ENCODE results near the gene KCNB1. TPM values are rescaled to one million over a fixed set of nuclear protein-coding genes. Genes with fewer than 3 reads are reported as not detected.

KCNB1 gene
- total RNA-seq, 1 donor from 2014 or later: under 0.01 TPM

DNA sequence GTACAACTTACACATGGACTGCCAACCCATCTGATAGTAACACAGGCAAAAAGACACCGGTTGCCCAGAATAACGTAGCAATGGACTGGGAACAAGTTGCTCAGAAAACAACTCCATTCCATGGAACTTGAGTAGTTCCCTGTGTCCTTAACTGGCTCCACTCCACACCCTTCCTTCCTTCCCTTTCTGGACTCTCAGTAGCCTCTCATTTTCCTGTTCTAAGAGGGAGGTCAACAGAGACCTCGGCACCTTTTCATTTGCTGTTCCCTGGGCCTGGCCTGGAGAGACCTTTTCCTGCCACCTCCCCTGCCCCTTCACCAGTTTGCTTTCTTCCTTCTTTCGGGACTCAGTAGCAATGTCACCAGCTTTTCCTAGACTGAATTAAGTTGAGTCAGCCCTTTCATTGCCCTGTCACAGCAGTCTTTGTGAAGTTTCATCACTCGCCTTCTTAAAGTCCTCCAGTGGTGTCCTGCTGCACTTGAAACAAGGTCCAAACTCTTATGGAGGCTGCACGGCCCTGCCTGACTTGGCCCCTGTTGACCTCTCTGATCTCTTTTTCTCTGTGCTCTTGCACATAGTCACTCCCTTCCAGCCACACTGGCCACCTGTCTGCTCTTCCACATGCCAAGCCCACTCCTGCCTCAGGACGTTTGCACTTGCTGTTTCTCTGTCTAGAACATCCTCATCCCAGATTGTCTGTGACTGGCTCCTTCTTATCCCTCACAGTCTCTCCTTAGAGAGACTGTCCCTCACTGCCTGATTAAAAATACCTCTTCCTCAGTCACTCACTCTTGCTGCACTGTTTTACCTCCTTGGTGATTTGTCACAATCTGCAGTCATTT, 90.8 kb downstream of the KCNB1 start:
- peak in 1 of 2 donors; percentile 13 for DNase-seq (ENCODE audit: low read depth in 2 of 2)

DNA sequence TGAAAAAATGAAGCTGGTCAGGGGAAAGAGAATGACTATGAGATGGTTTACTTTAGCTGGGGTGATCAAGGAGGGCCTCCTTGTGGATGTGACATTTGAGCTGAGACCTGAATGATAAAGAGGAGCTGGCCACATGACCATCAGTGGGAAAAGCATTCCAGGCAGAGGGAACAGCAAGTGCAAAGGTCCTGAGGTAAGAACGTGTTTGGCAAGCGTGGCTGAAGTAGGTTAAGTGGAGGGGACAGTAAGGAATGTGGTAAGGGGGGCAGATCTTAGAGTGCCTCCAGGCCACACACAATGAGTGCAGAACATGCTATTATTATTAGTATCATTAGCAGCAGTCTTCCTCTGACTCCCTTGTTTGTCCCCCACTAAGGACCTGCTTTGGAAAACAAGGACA, 92.6 kb downstream of the KCNB1 start:
- DNase-seq (ENCODE audit: low read depth in 2 of 2): no peak

DNA sequence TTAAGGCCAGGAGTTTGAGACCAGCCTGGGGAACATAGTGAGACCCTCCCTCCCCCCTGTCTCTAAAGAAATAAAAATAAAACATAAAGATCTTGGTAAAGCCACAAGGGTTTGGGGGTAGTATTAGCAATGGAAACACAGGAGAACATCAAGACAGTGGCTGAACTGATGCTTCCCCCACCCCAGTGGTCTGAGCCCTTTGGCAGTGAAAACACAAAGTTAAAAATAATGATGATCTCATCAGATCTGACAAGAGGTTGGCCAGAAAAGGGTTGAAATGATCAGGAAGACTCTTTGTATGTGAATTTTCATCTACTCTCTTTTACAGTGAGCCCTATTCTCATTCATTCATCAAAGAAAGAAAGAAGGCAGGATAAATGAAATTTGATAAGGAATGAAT, 93.7 kb downstream of the KCNB1 start:
- DNase-seq (ENCODE audit: low read depth in 2 of 2): no peak

DNA sequence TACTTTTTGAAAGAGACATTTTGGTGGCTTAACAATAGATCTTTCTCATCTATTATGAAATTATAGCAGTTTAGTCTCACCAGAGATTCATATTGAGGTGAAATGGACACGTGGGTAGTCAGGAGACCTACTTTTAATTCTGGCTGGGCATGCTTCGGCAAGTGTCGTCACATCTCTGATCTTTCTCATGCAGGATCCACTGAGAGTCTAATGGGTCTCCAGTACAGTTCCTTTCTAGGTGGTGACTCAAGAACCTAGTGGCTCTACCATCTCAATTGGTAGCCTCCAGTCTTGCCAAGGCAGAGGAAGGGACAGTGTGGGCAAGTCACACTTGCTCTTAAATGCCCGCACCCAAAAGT, 94.9 kb downstream of the KCNB1 start:
- DNase-seq (ENCODE audit: low read depth in 2 of 2): no peak

DNA sequence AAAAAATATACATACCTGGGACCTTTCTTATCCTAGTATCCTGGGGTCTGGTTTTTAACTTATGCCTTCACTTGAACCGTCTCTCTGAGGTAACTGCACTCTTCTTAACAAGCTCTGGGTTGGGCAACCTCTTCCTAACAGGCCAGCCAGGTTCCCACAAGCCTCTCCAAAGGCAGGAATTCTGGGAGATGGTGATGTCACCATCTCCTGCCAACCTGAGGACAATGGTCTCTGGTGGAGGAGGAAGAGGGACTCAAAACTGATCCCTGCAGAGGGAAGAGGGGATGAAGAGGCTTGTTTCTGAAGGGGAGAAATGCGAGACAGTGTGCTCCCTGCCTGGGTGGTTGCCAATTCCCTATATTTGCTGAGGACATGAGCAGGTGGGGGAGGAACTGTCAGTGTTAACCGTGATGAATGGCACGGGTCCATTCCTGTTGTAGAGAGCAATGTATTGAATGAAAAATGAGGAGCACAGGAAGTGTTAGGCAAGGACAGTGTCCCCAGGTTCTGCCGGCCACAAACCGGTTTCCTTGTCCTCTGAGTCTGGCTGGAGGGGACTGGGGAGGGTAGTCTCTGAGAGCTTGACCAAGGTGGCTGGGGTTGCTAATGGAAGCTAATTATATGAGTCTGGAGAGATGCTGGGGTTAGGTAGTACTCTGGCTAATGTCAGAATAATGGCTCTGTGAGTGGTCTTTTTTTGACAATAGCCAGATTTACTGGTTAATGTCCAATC, 95.5 kb downstream of the KCNB1 start:
- no peak for DNase-seq (ENCODE audit: low read depth in 2 of 2)

DNA sequence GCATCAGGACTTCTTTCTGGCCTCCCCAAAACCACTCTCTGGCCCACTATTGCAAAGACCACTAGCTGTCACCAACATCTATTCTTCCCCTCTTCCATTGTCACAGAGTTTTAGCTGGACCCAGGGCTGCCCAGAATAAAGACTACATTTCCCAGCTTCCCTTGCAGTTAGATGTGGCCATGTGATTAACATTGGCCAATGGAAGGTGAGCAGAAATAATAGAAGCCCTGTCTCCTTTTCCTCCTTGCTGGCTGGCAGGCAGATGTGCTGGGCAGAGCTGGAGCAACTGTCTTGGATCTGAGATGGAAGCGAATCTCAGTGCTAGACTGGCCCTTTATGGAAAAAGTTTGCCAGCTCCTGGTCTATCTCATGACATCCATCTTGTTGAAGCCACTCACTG, 97.0 kb downstream of the KCNB1 start:
- DNase-seq (ENCODE audit: low read depth in 2 of 2): peak; percentile 37 to 47

DNA sequence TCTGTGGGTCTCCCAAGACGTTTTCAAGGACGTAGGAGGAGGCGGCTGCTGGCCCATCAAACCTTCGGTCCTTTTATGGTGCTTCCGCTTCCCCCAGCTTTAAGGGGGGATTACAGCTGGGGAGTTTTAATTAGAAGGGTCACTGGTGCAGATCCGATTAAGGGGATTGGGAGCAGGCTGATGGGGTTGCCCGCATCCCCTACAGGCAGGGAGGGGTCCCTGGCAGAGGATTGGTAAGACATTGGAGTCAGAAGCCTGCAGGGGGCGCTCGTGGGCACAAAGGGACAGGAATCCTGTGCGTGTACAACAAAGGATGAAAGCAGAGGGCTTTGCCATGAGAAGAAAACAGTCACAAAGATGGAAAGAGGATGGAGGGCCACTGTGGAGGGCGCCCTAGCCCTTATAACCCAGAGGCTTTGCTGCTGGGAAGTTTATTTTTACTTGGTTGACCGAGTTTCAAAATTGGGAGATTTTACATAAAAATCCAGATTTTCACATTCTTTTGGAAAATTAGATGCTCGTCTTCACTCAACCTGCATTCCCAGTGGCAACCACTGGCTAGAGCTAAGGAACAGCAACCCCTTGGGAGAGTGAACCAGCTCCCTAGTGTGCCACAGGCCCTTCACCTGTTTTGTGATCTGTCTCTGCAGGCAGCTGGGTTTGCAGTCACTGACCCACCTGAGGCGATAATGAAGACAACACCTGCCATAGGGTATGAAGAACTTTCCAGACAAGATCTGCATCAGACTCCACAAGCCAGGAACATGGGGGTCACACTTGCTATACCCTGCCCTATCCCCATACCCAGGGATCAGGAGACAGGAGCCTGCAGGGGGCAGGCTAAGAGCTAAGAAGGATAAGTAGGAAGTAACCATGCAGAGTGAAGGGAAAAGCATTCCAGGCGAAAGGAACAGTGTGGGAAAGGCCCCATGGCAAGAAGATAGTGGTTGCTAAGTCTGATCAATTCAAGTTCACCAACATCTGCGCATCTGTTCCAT, 97.7 kb downstream of the KCNB1 start:
- DNase-seq (ENCODE audit: low read depth in 2 of 2): peak; percentile 61 to 75

DNA sequence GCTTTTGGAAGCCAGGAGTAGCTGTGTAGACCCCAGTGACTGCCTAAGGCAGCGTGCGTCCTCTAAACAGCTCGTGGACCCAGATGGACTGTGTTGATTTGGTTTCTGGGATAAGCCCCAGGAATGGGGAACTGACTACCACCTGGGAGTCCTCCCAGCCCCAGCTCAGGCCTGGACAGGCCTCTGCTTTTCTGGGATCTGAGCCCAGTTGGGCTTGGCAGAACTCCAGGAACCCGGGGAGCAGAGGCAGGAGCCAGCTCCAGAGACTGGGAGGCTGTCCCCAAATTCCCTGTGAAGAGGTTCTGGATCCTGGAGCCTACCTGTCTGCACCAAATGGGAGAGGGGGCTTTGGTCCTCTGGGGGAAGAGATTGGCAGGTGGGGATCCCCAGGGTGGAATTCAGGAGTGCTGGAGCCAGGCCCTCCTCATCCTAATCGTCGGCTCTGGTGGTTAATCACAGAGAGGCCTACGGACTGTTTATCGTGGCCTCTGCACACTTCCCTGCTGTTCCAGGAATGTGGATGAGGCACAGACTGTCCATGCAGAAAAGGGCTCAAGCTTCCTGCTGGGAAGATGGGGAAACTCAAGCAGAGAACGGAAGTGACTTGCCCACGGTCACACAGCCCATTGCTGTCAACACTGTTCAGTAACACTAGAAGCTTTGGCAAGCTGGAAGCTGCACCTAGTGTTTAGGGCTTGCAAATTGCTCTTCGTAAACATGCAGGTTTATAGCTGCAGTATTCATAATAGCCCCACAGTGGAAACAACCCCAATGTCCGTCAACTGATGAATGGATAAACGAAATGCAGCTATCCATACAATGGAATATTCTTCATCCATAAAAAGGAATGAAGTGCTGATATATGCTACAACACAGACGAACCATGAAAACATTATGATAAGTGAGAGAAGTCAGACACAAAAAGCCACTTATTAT, 100.6 kb downstream of the KCNB1 start:
- peak in 1 of 2 donors; percentile 58 for DNase-seq (ENCODE audit: low read depth in 2 of 2)

DNA sequence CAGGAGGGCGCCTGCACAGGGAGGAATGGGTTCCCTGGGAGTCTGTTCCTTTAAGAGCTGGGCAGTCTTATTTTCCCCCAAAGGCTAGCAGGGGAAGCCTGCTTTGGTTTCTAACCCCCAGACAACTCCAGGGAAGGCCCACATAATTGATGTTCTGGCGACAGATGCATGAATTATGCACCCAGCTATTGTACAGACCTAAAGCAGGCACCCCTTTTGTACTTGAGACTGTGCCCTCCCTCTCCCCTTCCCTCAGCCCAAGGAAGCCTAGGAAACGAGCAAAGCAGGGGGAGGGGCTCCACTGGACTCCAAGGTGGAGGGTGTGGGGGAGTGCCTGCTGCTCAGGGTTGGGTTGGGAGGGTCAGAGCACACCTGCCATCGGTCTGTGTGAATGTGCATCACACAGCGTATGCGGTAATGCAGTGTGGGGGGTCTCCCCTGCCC, 102.1 kb downstream of the KCNB1 start:
- DNase-seq (ENCODE audit: low read depth in 2 of 2): no peak

DNA sequence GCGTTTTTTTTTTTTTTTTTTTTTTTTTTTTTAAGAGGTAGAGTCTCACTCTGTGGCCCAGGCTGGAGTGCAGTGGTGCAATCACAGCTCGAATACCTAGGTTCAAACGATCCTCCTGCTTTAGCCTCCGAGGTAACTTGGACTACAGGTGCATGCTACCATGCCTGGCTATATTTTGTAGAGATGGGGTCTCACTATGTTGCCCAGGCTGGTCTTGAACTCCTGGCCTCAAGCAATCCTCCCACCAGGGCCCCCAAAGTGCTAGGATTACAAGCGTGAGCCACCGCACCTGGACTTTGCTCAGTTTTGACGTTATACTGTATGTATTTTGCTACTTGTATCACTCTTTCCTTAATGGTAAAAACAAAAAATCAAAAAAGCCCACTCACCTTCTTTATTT, 103.1 kb downstream of the KCNB1 start:
- no peak for DNase-seq (ENCODE audit: low read depth in 2 of 2)

DNA sequence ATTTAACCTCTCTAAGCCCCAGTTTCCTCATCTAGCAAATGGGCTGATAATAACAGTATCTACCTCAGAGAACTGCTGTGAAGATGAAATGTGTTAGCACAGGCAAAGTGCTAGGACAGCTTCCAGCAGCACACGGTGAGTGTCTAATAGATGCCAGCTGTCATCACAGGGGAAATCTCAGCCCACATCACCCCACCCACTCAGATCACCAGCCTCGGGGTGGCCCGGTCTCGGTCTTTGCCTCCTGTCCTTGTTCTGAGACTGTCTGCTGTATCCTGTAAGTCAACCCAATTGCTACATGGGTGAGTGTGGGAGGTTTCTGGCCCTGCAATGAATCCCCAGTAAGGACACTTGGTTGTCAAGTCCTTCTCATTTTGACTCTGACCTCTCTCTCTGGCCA, 105.1 kb downstream of the KCNB1 start:
- no peak for DNase-seq (ENCODE audit: low read depth in 2 of 2)

DNA sequence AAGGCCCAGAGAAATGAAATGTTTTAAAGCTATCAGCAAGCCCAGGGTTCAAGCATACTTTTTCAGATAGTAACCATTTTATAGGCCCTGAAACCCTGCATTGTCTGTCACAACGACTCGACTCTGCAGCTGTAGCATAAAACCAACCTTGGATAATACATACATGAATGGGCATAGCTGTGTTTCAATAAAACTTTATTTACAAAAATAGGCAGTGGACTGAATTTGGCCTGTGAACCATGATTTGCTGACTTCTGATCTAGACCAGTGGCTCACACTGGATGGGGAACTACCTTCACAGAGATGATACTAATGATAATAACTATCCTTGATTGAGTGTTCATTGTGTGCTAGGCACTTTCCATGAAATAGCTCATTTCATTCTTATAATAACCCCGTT, 107.3 kb downstream of the KCNB1 start:
- no peak for DNase-seq (ENCODE audit: low read depth in 2 of 2)

DNA sequence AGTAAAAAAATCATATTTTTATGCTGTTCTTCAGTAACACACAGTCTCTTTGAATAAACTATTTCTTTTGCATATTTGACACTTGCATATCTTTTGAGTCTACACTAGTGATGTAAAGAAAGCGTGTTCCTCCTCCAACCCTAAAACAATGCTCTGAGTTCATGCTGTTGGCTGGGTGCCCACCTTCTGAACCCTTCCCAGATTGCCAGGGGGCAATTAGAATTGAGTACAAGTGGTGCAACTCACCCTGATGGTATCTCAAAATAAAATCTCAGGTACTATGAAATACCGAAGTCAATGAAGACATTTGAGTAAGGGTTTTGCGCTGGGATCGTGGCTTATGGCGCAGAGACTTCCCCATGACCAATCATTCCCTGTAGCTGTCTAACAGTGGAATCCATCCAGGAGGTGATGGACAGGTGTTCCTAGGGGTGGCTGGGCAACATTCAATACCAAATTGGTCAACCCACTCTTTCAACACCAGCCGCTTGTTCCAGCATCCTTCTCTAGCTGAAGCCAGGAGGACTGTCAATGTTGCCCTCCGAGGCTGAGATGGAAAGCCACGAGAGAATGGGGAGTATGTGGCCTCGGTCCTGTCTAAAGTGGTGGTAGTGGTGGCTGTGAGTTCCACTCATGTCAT, 110.3 kb downstream of the KCNB1 start:
- DNase-seq (ENCODE audit: low read depth in 2 of 2): no peak

DNA sequence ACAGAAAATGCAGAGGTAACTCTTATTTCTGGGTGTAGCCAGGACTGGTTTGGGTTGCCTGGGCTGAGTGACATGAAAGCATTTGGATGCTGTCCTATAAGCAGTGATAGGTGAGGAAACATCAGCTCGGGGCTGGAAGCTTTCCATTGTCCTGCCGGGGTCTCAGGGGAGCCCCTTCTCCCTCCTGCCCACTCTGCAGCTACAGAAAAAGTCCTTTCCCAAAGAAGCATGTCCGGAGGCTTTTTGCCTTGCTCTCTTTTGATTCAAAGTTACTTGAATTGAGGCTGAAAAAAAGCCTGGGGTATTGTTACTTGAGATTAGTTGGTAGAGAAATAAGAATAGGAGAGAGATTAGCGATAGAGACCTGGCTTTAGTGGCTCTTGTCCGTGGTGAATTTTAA, 113.9 kb downstream of the KCNB1 start:
- no peak for DNase-seq (ENCODE audit: low read depth in 2 of 2)

DNA sequence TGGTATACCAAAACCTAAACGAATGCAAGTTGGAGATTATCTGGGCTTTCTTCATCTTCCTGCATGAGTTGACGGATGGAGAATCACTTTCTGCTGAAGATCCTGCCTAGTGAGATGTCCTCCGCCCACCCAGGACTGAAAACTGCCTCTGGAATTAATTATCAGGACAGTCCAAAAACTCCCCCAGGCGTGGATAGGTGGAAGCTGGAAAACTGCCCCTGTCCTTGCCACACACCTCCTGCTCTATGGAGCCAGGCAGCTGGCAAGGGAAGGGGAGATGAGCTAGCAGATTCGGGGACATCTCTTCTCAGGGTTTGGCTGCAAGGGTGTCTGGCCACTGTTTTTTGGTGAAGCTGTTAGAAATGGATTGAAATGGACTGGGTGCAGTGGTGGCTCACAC, 115.4 kb downstream of the KCNB1 start:
- no peak for DNase-seq (ENCODE audit: low read depth in 2 of 2)

DNA sequence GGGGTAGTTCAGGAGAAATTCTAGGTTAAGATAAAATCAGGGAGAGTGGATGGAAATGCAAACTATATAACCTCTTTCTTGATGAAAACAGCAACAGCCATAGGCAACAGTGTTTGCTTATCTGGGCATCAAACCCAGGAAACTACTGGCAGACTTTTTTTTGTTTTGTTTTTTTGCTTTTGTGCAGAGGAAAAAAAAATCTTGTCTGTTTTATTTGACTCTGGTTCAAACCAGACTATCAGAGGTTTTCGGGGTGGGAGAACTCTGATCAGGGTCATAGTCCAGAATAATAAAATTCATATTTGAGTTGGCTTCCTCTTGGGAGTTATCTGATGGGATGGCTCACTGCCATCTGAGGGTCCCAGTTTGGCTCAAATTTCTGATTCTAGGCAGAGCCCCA, 115.8 kb downstream of the KCNB1 start:
- DNase-seq (ENCODE audit: low read depth in 2 of 2): peak in 1 of 2 donors; percentile 27

DNA sequence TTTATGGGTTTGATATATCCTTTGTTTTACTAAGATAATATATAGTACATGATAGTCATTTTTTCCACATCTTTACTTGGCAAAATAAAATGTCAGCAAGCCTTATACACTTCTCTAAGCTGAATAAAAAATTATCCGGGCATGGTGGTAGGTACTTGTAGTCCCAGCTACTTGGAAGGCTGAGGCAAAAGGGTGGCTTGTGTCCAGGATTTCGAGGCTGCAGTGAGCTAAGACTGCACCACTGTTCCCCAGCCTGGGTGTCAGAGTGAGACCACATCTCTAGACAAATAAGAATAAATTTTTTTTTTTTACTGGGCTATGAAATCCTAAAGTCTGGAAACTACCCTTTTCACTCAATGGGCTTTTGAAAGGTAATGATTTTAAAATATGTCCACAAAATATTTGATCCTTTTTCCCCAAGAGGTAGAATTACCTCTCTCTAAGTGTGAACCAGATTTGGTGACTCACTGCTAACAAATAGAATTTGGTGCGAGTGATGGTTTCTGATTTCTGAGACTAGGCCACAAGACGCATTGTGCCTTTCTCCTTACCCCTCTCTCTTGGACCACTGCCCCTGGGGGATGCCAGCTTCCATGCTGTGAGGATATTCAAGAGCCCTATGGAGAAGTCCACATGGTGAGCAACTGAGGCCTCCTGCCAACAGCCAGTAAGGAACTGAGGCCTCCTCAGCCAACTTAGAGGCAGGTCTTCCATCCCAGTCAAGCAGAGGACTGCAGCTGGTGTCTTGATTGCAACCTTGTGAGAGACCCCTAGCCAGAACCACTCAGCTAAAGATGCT, 120.4 kb downstream of the KCNB1 start:
- no peak for DNase-seq (ENCODE audit: low read depth in 2 of 2)

DNA sequence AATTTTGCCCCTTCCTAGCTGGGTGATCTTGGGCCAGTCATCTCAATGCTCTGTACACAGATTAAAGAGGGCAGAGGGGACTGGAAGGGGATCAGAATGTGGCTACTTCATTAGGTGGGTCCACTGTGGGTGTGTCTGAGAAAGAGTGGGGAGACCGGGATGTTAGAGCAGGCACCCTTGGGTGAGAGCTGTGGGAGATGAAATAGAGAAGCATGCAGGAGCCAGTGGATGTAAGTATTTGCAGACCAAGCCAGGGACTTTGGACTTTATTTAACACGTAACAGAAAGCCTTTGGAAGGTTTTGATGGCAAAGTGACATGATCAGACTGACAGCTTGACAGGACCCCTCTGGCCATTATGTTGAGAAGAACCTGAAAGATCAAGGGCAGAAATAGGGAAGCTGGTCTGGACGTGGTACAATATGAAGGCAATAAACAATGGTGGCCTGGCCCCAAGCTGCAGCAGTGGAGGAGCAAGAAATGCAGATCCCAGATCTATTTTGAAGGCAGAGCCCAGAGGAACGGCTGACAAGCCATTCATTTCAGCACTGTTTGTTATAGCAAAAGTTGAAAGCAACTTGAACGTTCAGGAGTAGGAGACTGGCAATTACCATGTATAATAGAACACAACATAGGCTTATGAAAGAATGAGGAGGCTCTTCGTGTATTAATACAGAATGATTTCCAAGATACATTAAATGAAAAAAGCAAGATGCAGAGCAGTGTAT, 122.1 kb downstream of the KCNB1 start:
- DNase-seq (ENCODE audit: low read depth in 2 of 2): no peak

DNA sequence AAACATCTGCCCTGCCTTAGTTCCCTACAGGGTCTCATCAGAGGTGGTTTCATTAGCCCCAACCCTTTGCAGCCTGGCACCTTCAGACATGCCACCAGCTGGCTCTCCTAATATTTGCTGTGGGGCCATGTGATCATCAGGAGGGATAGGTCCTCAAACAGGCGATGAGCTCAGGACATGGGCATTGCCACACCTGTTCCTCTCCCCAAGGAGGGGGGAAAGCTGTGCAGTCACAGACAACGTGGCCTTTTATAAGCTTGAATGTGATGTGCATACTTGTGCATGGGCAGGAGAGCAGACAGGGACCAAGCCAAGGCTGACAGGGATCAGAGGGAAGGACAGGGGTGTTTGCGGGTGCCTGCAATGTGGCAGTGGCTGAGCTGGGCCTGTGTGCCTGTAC, 125.8 kb downstream of the KCNB1 start:
- DNase-seq (ENCODE audit: low read depth in 2 of 2): no peak

Data from lung microvascular endothelial cell (primary cell).